Left renal pelvis (tissue), 4 donors: ENCODE measurements around the gene SRRM3. TPM values are rescaled to one million over a fixed set of nuclear protein-coding genes. Genes with fewer than 3 reads are reported as not detected.
"Not testable (repeated sequence)": the region's sequence is repeated elsewhere in the genome, so short reads cannot be mapped to it uniquely, and the experiment has no call there.

Experiments used
- DNase-seq, 4 donors: peaks; one replicate each; pipeline ENCODE4 v3.0.0-alpha.2; 2013; ENCODE audit warnings: low read depth in 4 of 4, low spot score in 3 of 4
- polyA plus RNA-seq, 4 donors: library from polyadenylated mRNA; unstranded; fragments of 120-200 nt; gene quantifications; one replicate each; pipeline ENCODE4 v1.2.1, GENCODE V29; 2013; ENCODE audit not compliant: insufficient read length in 4 of 4

SRRM3 gene
- polyA plus RNA-seq, 4 donors = 0.14 to 2.2 (median 1.2) TPM

DNA sequence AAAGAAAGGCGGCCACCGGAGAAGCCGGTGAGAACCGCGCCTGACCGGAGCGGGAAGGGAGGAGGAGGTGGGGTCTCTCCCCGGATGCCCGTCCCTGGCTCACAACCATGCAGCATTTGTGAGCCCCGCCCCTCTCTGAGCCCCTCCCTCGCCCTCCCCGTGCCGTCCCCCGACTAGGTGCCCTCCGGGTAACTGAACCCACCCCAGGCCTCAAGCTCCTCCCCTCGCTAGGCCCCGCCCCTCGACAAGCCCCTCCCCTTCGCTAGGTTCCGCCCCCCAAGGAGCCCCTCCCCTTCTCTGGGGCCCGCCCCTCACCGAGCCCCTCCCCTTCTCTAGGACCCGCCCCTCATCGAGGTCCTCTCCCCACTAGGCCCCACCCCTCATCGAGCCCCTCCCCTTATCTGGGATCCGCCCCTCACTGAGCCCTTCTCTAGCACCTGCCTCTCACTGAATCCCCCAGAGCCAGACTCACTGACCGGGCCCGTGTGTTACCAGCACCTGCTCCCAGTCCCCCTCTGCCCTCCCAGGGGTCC, 58.5 kb downstream of the SRRM3 start:
- no peak for DNase-seq

DNA sequence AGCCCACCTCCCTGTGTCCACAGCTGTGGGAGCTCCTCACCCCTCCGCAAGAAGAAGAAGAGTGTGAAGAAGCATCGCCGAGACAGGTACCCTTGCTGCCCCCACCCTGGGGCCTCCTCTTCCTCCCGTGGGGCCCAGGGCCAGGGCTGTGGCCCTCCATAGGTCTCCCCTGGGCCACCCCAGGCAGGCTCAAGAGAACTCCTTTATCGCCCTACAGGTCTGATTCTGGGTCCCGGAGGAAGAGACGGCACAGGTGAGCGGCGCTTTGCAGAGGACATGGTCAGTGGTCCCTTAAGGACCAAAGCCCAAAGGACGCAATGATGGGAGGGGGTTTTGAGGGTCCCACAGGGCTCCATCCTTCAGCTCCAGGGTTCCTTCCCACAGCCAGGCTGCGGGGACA, 59.6 kb downstream of the SRRM3 start:
- DNase-seq = no peak

DNA sequence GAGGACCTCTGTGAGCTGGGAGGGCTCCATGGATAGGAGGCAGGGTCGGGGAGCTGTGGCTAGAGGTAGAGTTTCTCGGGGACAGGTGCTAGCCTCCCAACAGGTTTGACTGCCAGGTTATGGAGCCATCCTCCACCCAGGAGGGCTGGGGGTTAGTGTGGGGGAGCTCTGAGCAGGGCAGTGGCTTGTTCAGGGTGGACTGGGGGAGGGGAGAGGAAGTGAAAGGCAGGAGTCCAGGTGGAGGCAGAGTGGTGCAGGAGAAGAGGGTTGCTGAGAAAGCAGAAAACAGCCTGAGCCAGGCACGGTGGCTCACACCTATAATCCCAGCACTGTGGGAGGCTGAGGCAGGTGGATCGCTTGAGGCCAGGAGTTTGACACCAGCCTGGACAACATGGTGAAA, 60.2 kb downstream of the SRRM3 start:
- no peak for DNase-seq

DNA sequence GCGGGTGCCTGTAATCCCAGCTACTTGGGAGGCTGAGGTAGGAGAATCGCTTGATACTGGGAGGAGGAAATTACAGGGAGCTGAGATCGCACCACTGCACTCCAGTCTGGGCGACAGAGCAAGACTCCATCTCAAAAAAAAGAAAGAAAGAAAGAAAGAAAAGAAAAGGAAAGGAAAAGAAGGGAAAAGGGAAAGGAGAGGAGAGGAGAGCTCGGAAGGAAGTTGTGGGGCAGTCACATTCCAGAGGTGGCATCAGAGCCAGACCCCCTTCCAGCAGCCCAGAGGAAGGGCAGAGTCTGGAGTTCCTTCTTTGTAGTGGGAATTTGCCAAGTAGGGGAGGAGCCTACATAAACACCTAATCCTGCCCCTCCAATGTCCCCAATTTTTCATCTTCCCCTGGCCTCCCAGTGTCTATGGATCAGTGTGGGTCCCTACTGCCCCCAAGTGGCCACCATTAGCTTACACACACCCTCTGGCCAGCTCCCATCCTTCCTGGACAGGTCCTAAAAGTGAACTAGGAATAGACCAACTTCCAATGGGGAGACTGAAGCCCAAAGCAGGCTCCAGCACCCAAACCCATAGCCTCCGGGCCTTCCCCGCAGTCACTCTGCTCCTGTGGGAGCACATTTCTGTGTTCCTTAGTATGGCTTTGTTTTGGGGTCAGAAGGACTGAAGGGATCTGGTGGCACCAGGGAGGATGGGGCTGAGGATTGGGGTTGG, 61.1 kb downstream of the SRRM3 start:
- DNase-seq = no peak

DNA sequence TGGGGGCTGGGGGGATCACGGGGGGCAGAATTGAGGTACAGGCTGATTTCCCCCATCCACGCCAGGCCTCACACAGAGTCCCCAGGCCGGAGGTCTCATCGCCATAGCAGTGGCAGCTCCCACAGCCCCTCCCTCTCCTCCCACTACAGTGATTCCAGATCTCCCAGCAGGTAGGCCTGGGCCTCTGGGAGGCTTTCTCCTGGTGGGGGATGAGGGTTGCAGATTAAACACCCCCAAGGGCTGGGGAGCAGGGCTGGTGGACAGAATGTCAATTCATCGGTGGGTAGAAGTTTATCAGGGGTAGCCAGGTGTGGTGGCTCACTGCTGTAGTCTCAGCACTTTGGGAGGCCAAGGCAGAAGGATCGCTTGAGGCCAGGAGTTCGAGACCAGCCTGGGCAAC, 63.6 kb downstream of the SRRM3 start:
- no peak for DNase-seq

DNA sequence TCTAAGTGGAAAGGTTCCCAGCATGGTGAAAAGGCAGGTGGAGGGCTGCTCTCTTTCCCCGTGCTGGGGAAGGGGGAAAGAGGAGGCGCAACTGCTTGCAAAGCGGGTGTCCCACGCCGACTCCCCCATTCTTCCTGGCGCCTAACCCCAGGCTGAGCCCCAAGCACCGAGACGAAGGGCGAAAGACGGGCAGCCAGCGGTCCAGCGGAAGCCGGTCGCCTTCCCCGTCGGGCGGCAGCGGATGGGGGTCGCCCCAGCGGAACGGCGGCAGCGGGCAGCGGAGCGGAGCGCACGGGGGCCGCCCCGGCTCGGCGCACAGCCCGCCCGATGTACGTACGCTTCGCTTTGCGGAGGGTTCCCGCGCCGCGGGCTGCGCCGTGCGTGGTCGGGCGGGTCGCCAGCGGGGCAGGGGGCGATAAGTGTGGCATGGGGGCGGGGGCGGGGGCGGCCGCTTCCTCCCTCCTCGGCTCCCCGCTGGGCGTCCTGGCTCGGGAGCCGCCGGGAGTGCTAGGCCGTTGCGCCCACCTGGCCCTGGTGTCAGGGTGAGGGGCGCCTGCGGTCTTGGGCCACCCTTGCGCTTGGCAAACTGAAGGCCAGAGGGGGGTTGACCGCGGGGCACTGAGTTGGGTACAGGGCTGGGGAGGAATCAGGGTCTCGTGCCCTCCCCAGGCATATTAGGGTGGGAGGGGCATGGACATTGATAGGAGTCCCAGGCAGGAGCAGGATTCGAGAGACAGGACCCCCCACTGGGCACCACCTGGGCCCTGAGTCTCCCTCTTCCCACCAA, 65.6 kb downstream of the SRRM3 start:
- DNase-seq = no peak

DNA sequence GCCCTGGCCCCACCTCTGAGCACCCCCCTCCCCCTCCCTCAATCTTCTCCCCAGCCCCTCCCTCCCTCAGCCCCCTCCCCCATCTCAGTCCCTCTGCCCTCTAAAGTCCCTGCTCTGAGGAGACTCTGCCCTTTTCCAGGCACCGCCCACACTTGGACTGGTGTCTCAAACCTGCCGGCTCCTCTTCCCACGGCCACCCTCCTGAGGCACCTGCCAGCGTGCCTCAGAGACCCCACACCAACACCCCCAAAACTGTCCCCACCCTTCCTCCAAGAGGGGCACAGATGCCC, 66.1 kb downstream of the SRRM3 start:
- no peak for DNase-seq

DNA sequence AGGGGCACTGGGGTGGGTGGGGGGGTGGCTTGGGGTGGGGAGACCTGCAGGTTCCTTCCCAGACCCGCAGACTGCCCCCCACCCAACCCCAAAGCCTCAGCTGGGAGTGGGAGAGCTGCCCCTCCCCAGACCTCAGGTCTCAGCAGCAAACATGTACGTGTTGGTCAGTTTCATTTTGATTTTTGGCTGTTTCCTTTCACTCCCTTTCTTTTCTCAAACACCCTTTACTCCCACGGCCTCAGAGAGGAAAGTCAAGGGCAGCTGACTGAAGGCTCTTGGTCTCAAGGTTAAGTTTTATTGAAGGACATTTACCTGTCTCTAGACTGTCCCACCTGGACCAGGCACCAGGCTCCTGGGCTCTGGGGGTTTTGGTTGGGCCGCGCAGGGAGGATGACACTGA, 66.7 kb downstream of the SRRM3 start:
- DNase-seq = no peak

DNA sequence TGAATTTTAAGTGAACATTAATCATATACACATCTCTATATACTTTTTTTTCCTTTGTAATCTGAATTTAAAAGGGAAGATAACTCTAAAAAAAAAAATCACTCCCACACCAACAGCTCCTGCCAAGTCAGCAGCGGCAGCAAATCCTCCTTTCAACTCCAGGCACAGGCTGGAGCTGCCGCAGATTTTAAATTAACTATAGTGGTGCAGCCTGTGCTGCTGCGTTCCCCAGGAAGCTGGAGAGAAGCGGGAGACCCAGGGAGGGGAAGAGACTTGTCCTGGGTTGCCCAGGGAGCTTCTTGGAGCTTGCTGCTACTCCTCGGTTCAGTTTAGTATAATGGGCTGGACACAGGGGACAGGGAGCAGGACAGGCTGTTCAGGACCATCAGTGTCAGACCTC, 68.2 kb downstream of the SRRM3 start:
- DNase-seq = no peak

DNA sequence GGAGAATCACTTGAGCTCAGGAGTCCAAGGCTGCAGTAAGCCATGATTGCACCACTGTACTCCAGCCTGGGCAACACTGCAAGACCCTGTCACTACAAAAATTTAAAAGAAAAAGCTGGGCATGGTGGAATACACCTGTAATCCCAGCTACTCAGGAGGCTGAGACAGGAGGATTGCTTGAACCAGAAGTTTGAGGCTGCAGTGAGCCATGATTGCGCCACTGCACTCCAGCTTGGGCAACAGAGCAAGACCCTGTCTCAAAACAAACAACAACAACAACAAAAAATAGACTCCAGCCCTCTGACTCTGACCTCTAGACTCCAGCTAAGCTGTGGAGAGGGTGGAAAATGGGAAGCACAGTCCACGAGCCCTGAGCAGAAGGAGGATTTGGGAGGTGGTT, 69.7 kb downstream of the SRRM3 start:
- not testable (repeated sequence) for DNase-seq

DNA sequence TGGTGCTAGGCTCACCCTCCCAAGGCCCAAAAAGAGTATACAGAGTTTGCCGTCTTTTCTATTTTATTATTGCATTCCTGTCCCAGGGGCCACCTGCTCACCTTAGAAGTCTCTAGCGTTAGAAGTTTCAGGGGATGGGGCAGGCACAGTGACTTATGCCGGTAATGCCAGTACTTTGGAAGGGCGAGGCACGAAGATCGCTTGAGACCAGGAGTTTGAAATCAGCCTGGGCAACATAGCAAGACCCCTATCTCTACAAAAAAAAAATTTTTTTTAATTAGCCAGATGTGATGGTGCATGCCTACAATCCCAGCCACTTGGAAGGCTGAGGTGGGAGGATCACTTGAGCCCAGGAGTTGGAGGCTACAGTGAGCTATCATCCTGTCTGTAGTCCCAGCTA, 70.4 kb downstream of the SRRM3 start:
- DNase-seq = no peak

DNA sequence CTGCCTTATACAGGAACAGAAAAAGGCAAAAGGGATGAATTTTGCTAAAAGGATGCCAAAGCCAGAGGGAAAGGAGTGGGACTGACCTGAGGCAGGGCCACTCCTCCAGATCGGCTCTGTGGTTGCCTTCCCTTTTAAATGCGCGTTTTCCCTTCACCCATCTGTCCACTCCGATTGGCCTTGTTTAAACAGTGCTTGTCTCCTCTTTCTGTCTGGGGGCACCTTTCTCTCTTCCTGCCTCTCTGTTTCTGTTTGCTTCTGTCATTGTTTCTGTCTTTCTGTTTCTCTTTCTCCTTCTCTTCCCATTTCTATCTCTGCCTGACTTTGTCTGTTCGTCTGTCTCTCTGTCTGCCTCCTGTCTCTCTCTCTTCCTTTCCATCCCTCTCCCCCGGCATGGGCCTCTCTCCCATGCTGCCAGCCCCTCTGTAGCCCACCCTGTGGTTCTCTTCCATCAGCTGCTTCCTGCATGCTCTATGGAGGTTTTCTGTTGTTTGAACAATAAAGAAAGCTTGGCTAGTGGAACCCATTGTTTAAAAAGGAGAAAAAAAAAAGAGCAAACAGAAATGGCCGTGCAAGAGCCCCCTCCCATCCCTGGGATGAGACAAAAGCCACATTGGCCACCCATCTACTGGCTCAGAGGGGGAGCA, 71.3 kb downstream of the SRRM3 start:
- DNase-seq = no peak

DNA sequence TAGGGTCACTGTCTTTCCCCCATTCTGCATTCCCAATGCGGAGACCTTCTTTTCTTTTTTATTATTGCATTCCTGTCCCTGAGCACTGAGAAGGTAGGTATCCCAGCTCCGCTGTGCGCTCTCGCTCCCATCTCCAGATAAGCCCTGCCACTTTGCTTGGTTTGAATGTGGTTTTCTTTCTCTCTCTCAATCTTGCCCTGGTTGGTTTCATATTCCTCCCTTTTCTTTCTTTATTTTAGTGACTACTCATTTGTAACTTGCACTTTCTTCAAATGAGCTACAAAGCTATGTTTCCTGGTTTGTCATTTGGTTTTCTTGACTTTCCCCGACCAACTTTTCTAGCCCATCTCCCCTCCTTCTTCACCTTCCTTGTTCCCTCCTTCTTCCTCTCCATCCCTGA, 71.8 kb downstream of the SRRM3 start:
- DNase-seq = no peak

DNA sequence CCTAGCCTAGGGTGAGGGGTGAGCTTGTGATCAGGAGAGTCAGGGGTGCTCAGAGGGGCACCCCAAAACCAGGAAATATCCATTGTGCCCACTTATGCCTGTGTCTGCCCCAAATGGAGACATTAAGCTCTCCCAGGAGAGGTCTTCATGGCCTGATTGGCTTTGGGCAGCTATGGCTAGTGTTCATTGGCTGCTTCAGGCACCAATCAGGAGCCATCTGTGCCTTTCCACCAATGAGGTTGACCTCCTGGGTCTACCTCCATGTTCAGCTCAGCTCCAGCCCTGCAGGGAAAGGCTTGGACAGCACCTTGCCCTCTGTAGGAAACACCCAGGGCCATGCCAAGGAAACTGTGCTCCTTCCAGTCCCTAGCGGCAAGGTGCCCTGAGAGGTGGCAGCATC, 76.8 kb downstream of the SRRM3 start:
- no peak for DNase-seq

DNA sequence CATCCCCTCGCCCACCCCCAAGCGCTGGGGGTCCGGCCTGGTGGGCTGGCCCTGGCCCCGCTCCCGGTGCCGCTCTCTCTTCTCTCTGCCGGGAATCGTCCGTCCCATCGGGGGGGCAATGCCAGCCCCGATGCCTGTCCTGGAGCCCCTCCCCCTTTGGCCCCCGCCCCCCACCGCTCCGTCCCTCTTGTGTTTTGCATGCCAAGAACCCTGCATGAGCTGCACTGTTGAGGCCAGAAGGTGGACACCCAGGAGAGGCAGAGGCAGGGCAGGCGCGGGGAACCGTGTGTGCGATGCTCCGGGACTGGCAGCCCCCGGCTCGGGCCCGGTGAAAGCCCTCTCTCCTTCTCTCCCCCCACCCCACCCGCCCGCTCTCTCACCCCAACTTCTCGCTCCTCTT, 78.7 kb downstream of the SRRM3 start:
- no peak for DNase-seq

DNA sequence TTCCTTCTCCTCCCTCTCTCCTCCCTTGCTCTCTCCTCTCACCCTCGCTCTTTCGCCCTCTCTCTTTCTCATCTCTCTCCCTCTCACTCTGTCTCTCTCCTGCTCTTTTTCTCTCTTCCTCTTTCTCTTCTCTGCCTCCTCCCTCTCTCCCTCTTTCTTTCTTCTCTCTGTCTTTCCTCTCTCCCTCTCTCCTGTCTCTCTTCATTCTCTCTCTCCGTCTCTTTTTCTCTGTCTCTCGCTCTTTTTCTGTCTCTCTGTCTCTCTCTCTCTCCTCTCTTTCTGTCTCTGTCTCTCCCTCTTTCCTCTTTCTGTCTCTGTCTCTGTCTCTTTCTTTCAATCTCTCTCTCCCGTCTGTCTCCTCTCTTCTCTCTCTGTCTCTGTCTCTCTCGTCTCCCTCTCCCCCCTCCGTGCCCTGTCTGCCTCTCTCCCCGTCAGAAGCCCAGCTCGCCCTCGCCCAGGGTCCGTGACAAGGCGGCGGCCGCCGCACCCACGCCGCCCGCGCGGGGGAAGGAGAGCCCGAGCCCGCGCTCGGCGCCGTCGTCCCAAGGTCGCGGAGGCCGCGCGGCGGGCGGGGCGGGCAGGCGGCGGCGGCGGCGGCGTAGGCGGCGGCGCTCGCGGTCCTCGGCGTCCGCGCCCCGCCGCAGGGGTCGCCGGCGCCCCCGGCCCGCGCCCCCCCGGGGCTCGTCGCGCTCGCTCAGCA, 79.5 kb downstream of the SRRM3 start:
- no peak for DNase-seq

DNA sequence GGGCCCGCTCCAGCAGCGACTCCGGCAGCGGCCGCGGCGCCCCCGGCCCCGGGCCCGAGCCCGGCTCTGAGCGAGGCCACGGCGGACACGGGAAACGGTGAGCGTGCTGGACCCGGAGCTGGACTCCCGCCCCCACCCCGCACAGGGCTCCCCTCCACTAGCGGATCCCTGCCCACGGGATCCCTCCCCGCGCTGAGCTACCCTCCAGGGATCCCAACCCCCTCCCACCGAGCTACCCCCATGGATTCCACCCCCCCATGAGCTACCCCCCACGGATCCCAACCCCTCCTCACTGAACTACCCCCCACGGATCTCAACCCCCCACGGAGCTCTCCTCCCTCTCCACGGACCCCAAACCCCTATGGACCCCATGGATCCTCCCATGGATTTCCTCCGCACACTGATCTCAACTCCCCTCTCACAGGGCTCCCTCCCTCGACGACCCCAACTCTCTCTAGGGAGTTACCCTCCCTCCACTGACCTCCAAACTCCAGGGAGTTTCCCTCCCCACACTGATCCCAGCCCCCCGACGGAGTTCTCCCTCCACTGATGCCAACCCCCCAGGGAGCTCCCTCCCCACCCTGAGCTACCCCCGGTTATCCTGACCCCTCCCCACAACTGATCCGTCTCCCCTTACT, 80.1 kb downstream of the SRRM3 start:
- no peak for DNase-seq

DNA sequence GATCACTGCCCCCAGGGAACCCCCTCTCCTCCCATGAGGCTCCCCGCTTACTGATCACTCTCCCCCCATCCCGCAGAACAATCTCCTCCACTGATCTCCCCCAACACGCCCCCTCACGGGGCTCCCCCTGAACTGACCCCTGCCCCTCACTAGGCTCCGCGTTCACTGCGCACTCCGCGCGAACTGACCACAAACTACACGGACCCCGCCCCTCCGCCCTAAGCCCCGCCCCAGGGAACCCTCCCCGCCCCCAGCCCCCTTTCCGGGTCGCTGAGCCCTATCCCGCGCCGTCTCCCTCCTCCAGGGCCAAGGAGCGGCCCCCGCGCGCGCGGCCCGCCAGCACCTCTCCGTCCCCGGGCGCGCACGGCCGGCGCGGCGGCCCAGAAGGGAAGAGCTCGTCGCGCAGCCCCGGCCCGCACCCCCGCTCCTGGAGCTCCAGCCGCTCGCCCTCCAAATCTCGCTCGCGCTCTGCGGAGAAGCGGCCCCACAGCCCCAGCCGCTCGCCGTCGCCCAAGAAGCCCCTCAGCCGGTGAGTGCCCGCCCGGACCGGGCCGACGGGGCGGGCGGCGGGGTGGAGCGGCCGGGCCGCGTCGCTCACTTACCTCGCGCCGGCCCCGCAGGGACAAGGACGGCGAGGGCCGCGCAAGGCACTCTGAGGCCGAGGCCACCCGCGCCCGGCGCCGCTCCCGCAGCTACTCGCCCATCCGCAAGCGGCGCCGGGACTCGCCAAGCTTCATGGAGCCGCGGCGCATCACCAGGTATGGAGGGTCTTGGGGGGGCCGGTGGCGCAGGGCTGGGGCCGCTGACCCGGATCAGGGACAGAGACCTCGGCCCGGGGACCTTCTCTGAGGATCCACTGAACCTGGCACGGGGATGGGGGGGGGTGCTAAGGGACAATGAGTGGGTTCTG, 80.9 kb downstream of the SRRM3 start:
- no peak for DNase-seq

DNA sequence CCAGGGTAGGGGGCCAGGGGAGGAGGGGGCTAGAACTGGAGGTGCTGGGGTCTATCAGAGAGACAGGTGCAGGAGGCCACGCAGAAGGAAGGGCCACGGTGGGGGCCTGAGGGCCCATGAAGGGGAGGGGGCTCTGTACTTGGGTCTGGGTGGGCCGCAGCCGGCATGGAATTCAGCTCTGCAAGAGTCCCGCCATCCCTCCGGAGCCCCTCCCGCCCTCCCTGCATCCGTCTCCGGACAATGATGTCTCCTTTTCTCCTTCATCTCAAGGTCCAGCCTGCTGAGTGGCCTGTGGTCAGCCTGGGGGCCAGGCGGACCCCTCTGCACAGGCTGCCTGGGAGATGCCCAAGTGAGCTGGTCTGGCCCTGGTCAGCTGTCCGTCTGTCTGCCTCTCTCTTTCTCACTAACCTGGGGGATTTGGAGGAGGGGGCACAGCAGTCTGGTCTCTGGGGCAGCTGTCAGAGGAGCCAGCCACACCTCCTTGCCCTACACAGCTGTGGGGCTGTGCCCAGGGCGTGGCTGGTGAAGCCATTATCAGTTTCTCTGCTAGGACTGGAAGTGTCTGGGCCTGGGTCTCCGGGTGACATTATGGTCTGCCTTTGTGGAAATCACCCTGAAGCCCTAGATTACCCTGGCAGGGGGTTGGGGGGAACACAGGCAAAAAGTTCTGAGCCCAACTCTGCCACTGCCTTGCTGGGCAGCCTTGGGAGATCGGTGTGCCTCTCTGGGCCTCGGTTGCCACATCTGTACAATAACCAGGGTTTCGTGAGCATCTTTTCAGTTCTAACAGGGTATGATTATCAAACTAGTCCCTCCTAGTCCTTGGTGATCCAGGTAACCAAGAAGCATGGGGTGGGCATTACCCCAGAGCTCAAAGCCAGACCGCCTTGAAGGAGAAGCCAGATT, 81.8 kb downstream of the SRRM3 start:
- DNase-seq = no peak
